Activated CD8-positive, alpha-beta T cell treated with anti-CD3 and anti-CD28 coated beads for 36 hours (primary cell): Measurements from ENCODE around the gene PSMD1. TPM values are rescaled to one million over a fixed set of nuclear protein-coding genes. Genes with fewer than 3 reads are reported as not detected.

ENCODE experiments used
- ATAC-seq: fragments of 200-7000 bp; cut with Tn5 transposase; one replicate; pipeline ENCODE4 v1.10.0; 2021; ENCODE audit warnings: mild to moderate bottlenecking, moderate library complexity
- CTCF ChIA-PET: fragments of 350-600 bp; sonication (Branson Sonifier 250); formaldehyde crosslinking; loops from one replicate; lab custom pipeline; 2021; ENCODE audit warnings: antibody characterized with exemption; lab: Charles Lee
- POLR2A ChIA-PET: fragments of 350-600 bp; sonication (Branson Sonifier 250); formaldehyde crosslinking; loops from one replicate; lab custom pipeline; 2021; ENCODE audit warnings: antibody characterized with exemption; lab: Charles Lee
- DNase-seq: peaks from one replicate; pipeline ENCODE4 v3.0.0-alpha.2; 2020
- H3K27ac Mint-ChIP-seq: one replicate; pipeline ENCODE4 v1.8.0; 2021; ENCODE audit warnings: mild to moderate bottlenecking, mixed read lengths
- H3K27me3 Mint-ChIP-seq: one replicate; pipeline ENCODE4 v1.8.0; 2021; ENCODE audit warnings: mixed read lengths
- H3K36me3 Mint-ChIP-seq: one replicate; pipeline ENCODE4 v1.8.0; 2021; ENCODE audit warnings: low read depth, mixed read lengths
- H3K4me1 Mint-ChIP-seq: one replicate; pipeline ENCODE4 v1.8.0; 2021; ENCODE audit warnings: low read depth, mixed read lengths
- H3K4me3 Mint-ChIP-seq: one replicate; pipeline ENCODE4 v1.8.0; 2021; ENCODE audit warnings: mild to moderate bottlenecking, moderate library complexity, mixed read lengths
- H3K9me3 Mint-ChIP-seq: one replicate; pipeline ENCODE4 v1.8.0; 2021; ENCODE audit warnings: mixed read lengths
- CTCF ChIP-seq: fragments of 200-600 bp; IDR thresholded peaks from one replicate; pipeline ENCODE4 v1.8.0; 2022; ENCODE audit warnings: antibody characterized with exemption, mild to moderate bottlenecking
- intact Hi-C: fragments of 100-400 bp; cut with micrococcal nuclease; formaldehyde crosslinking; loops from one replicate; pipeline ENCODE4 v1.10.0; 2022
- total RNA-seq, 2 experiments: library from RNA; stranded (reverse); gene quantifications; one replicate each; pipeline ENCODE4 v1.2.3, GENCODE V29; 2021

Gene PSMD1
- total RNA-seq, 2 experiments from 2014 or later: 106 to 114 TPM

- no peaks in the 10 kb centered on the region for H3K36me3 Mint-ChIP-seq
- no peaks in the 10 kb centered on the region for H3K9me3 Mint-ChIP-seq
- no peak for TF ChIP-seq CTCF
- H3K27me3 Mint-ChIP-seq: peaks cover 3% of the 10 kb centered on the region
- peaks cover 14% of the 10 kb centered on the region for H3K4me1 Mint-ChIP-seq
- intact Hi-C loops: no loop called here
- CTCF ChIA-PET: interaction anchor here (0.6 to 2.1 kb wide), 4 partner anchors 15 to 230 kb away, joined by 3 to 4 read pairs (median 3); no protein-coding TSS in a partner anchor
- DNase-seq (no peak), ATAC-seq (no peak)
- H3K27ac Mint-ChIP-seq: no peak overlapping the region
- no peak overlapping the region for H3K4me3 Mint-ChIP-seq
- POLR2A ChIA-PET: interaction anchor here (0.7 kb wide), 1 partner anchor 163 kb away, joined by 3 read pairs; no protein-coding TSS in a partner anchor
These were observed 125.8 kb downstream of the PSMD1 start for GRCh38 chr2:231182513-231182899.

DNA sequence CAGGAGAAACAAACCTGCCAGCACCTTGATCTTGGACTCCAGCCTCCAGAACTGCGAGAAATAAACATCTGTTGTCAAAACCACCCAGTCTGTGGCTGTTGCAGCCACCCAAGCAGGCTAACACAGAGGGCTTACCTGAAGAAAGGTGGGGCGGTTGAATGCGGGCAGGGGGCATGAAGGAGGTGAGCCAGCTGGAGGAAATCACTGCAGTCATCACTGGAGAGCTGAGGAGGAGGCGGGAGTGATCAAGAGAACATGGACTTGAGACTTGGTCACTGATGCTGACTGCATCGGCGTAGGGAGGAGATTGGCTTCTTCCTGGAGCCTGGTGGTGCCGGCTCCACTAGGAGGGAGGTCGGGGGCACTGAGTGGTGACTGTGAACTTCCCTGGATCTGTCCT lies 127.2 kb downstream of the PSMD1 start:
- intact Hi-C loops: no loop called here

GRCh38 chr2:231184319-231184718 lies 127.7 kb downstream of the PSMD1 start:
- no peaks in the 10 kb centered on the region for H3K9me3 Mint-ChIP-seq
- no peak overlapping the region for H3K4me3 Mint-ChIP-seq
- peaks cover 8% of the 10 kb centered on the region for H3K4me1 Mint-ChIP-seq
- ChIA-PET POLR2A (no interaction called here), CTCF (no interaction called here)
- H3K36me3 Mint-ChIP-seq: no peaks in the 10 kb centered on the region
- ATAC-seq (no peak), DNase-seq (no peak)
- H3K27ac Mint-ChIP-seq: no peak overlapping the region
- H3K27me3 Mint-ChIP-seq: peaks cover 5% of the 10 kb centered on the region
- intact Hi-C loops: no loop called here
- no peak for TF ChIP-seq CTCF

More for the DNA sequence above, 127.2 kb downstream of the PSMD1 start:
- Mint-ChIP-seq H3K9me3 (no peaks in the 10 kb centered on the region), H3K4me3 (no peak overlapping the region), H3K36me3 (no peaks in the 10 kb centered on the region), H3K4me1 (peaks cover 11% of the 10 kb centered on the region), H3K27me3 (peaks cover 5% of the 10 kb centered on the region), H3K27ac (no peak overlapping the region)
- POLR2A ChIA-PET: no interaction called here
- CTCF ChIA-PET: no interaction called here
- no peak for DNase-seq
- no peak for TF ChIP-seq CTCF
- ATAC-seq: no peak

DNA sequence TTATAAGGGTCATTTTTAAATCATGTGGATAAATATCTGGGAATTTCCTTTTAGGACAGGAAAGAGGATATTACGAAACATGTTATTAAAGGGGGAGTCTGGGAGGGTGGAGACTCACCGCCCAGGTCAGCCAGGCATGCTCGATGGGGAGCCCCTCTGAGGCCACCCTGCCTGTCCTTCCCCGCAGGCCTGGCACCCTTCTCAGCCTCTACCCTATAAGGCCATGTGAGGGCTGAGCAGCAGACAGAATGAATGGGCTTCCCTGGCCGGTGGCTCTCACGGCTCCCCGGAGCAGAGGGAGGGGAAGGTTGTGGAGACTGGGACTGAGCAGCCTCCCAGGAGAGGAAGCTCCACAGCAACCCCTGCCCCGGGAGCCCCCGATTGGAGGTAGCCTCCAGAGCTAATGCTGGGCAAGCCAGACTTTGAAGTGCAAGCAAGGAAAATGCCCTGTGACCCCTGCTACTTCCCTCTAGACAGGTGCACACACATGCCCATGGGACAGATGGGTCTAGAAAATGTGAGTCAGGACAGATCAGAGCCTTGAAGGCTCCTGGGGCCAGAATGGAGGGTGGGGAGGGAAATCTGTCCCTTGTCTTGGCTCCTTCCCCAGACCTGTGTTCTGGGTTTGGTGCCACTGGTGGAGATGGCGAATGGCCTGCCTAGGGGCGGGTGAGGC lies 128.5 kb downstream of the PSMD1 start:
- ChIA-PET POLR2A (no interaction called here), CTCF (no interaction called here)
- Mint-ChIP-seq H3K36me3 (no peaks in the 10 kb centered on the region), H3K4me1 (peaks cover 2% of the 10 kb centered on the region), H3K9me3 (no peaks in the 10 kb centered on the region), H3K27me3 (peaks cover 11% of the 10 kb centered on the region), H3K4me3 (no peak overlapping the region), H3K27ac (no peak overlapping the region)
- DNase-seq: no peak
- no peak for ATAC-seq
- intact Hi-C loops: no loop called here
- no peak for TF ChIP-seq CTCF

DNA sequence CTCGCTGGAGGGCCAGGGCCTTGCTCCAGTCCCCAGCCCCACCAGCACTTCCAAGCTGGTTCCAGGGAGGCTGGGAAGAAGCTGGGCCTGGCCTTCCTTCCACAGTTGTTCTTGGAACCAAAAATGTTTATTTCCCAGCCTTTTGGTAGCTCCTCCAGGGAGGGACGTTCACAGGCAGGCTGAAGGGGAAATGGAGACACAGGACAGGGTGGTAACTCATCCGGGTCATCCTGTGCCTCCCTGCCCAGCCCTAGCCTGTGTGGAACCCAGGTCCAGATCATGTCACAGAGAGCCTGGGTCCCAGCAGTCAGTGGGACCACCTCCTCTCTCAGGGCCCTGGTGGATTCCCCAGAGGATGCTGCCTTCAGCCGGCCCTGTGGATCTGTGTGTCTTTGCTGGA lies 129.2 kb downstream of the PSMD1 start:
- H3K36me3 Mint-ChIP-seq: no peaks in the 10 kb centered on the region
- H3K9me3 Mint-ChIP-seq: no peaks in the 10 kb centered on the region
- ChIA-PET POLR2A (no interaction called here), CTCF (no interaction called here)
- H3K4me1 Mint-ChIP-seq: no peaks in the 10 kb centered on the region
- no peak for TF ChIP-seq CTCF
- no peak overlapping the region for H3K4me3 Mint-ChIP-seq
- H3K27me3 Mint-ChIP-seq: peaks cover 12% of the 10 kb centered on the region
- ATAC-seq: no peak
- intact Hi-C loops: no loop called here
- H3K27ac Mint-ChIP-seq: no peak overlapping the region
- no peak for DNase-seq
